K562 (cell line): Measurements from ENCODE around the gene PHTF1. TPM values are rescaled to one million over a fixed set of nuclear protein-coding genes. Genes with fewer than 3 reads are reported as not detected.

Experiments
- ATAC-seq: fragments of 200-7000 bp; cut with Tn5 transposase; 3 replicates; pipeline ENCODE4 v1.9.1; 2020; ENCODE audit warnings: moderate library complexity
- BruUV-seq: library from RNA; stranded (reverse); fragments of 400-500 nt; replicated peaks from 2 replicates; lab custom pipeline; 2021; lab: Mats Ljungman, UMichigan
- CTCF ChIA-PET: fragments of 300-600 bp; formaldehyde crosslinking; extraction: SDS; loops from one replicate; lab custom pipeline; 2021; ENCODE audit warnings: low intra/inter-chr PET ratio; lab: Yijun Ruan, JAX
- POLR2A ChIA-PET: fragments of 300-600, 350-650 bp; sonication (Branson Sonifier 250); formaldehyde crosslinking; extraction: SDS; loops from one replicate; lab custom pipeline; 2021; ENCODE audit warnings: antibody characterized with exemption, inconsistent platforms; lab: Yijun Ruan, JAX
- DNase-seq, 4 experiments: peaks; one replicate each; pipeline versions ENCODE4 v3.0.0 to v3.0.0-alpha.2; 2011 to 2018; ENCODE audit warnings: low spot score in 3 of 4, mixed read lengths in 3 of 4; ENCODE audit errors: extremely low read depth in 1 of 4
- FAIRE-seq: peaks from 2 replicates; lab custom pipeline; 2011; peaks lifted over from hg19 to GRCh38; lab: Jason Lieb, UNC
- H2AFZ ChIP-seq: 2 replicates; pipeline ENCODE4 v1.6.0; 2011; ENCODE audit warnings: low read depth, low read length, control low read depth, inconsistent platforms
- H3K27ac ChIP-seq: fragments of 200-600 bp; 3 replicates; pipeline ENCODE4 v1.8.0; 2011; ENCODE audit warnings: low read depth, mild to moderate bottlenecking, control low read depth, inconsistent platforms, low read length, moderate library complexity, mixed read lengths; ENCODE audit errors: extremely low read depth
- H3K27me3 ChIP-seq, 2 experiments: fragments of 300-600 bp in 1 of 2; 2 replicates in 1 of 2; 3 replicates in 1 of 2; pipeline versions ENCODE4 v1.6.0 to v1.8.0; 2011; ENCODE audit warnings: inconsistent platforms in 2 of 2, low read length in 2 of 2, mild to moderate bottlenecking in 1 of 2, mixed read lengths in 1 of 2, moderate library complexity in 1 of 2; ENCODE audit not compliant: control insufficient read depth in 2 of 2, insufficient read depth in 2 of 2
- H3K36me3 ChIP-seq: fragments of 300-600 bp; 3 replicates; pipeline ENCODE4 v1.8.0; 2011; ENCODE audit warnings: mild to moderate bottlenecking, low read length, inconsistent platforms; ENCODE audit not compliant: control insufficient read depth, insufficient read depth
- H3K4me1 ChIP-seq, 2 experiments: fragments of 200-600 bp in 1 of 2; replicated peaks in 1 of 2; 2 replicates in 1 of 2; 3 replicates in 1 of 2; pipeline versions ENCODE4 v1.5.1 to v1.8.0; 2011; ENCODE audit warnings: inconsistent platforms in 2 of 2, low read length in 2 of 2, mild to moderate bottlenecking in 1 of 2, mixed read lengths in 1 of 2, moderate library complexity in 1 of 2; ENCODE audit not compliant: control insufficient read depth in 2 of 2, insufficient read depth in 2 of 2
- H3K4me2 ChIP-seq: 2 replicates; pipeline ENCODE4 v1.6.1; 2011; ENCODE audit warnings: low read length, control low read depth, inconsistent platforms, mixed read lengths; ENCODE audit not compliant: insufficient read depth
- H3K4me3 ChIP-seq: fragments of 200-600 bp; sonication (generic), shearing (Covaris generic); 2 replicates; pipeline ENCODE4 v1.5.1; 2016; ENCODE audit warnings: control low read depth, inconsistent platforms
- H3K79me2 ChIP-seq: fragments of 200-600 bp; 3 replicates; pipeline ENCODE4 v1.8.0; 2011; ENCODE audit warnings: low read length, inconsistent platforms; ENCODE audit not compliant: control insufficient read depth, insufficient read depth
- H3K9ac ChIP-seq, 2 experiments: 2 replicates each; pipeline versions ENCODE4 v1.6.0 to v1.6.1; 2011; ENCODE audit warnings: low read depth in 2 of 2, low read length in 2 of 2, control low read depth in 1 of 2, inconsistent platforms in 1 of 2, mild to moderate bottlenecking in 1 of 2, mixed read lengths in 1 of 2; ENCODE audit not compliant: insufficient read depth in 1 of 2
- H3K9me1 ChIP-seq: one replicate; pipeline ENCODE4 v1.6.0; 2011; ENCODE audit warnings: inconsistent platforms, mild to moderate bottlenecking, low read length, moderate library complexity; ENCODE audit not compliant: control insufficient read depth, insufficient read depth
- H3K9me3 ChIP-seq: replicated peaks from 2 replicates; pipeline ENCODE4 v1.5.1; 2011; ENCODE audit warnings: low read depth, low read length, inconsistent platforms; ENCODE audit not compliant: control insufficient read depth, insufficient read depth
- H4K20me1 ChIP-seq: replicated peaks from 2 replicates; pipeline ENCODE4 v1.6.1; 2011; ENCODE audit warnings: low read length, inconsistent platforms, mixed read lengths; ENCODE audit not compliant: control insufficient read depth, insufficient read depth
- BMI1 ChIP-seq: fragments of 150-350 bp; IDR thresholded peaks from 2 replicates; pipeline ENCODE4 v1.6.1; 2014; ENCODE audit warnings: low read length
- EGR1 ChIP-seq: fragments of 450-650 bp; conservative IDR thresholded peaks from 2 replicates; pipeline ENCODE4 v1.6.1; 2017; ENCODE audit warnings: mild to moderate bottlenecking
- KAT8 ChIP-seq: fragments of 450-650 bp; IDR thresholded peaks from 2 replicates; pipeline ENCODE4 v1.6.1; 2016; ENCODE audit warnings: low read depth, mild to moderate bottlenecking
- OTX1 ChIP-seq: fragments of 450-650 bp; formaldehyde crosslinking; IDR thresholded peaks from 2 replicates; pipeline ENCODE4 v1.4.0; 2022; ENCODE audit warnings: mild to moderate bottlenecking
- RB1 ChIP-seq: fragments of 450-650 bp; IDR thresholded peaks from 2 replicates; pipeline ENCODE4 v1.6.1; 2017; ENCODE audit warnings: low read depth, mild to moderate bottlenecking
- RFX1 ChIP-seq: fragments of 450-650 bp; IDR thresholded peaks from 2 replicates; pipeline ENCODE4 v1.6.1; 2016; ENCODE audit warnings: mild to moderate bottlenecking, moderate library complexity
- RHOXF2B ChIP-seq: fragments of 250-450 bp; sonication (Bioruptor Pico); conservative IDR thresholded peaks from 2 replicates; pipeline ENCODE4 v1.5.1; 2021
- TAF9B ChIP-seq: fragments of 450-650 bp; IDR thresholded peaks from 2 replicates; pipeline ENCODE4 v1.6.1; 2018; ENCODE audit warnings: mild to moderate bottlenecking; ENCODE audit not compliant: partially characterized antibody
- ZKSCAN1 ChIP-seq: fragments of 150-350 bp; IDR thresholded peaks from 2 replicates; pipeline ENCODE4 v1.6.1; 2016; ENCODE audit warnings: low read depth, low read length
- ZNF12 ChIP-seq: sonication (generic); formaldehyde crosslinking; IDR thresholded peaks from 2 replicates; pipeline ENCODE4 v1.4.0; 2020; ENCODE audit warnings: mild to moderate bottlenecking, missing genetic modification reagents
- WGBS: fragments of 100-300 bp; shearing (Covaris generic); methylation state at CpG from one replicate; pipeline ENCODE4 v1.1.6; 2016; ENCODE audit warnings: low coverage, mixed read lengths; ENCODE audit not compliant: insufficient coverage; ENCODE audit errors: missing lambda C conversion rate; 5-methylcytosine and 5-hydroxymethylcytosine counted together
- in situ Hi-C: fragments of 300-500 bp; cut with MboI; formaldehyde crosslinking; loops from 4 replicates; pipeline ENCODE4 v1.15.0; 2018; ENCODE audit warnings: inconsistent platforms, mixed read lengths
- intact Hi-C: fragments of 100-400 bp; cut with micrococcal nuclease; formaldehyde crosslinking; loops from 2 replicates; pipeline ENCODE4 v1.14.2; 2022
- polyA plus RNA-seq, 8 experiments: library from polyadenylated mRNA; depleted of rRNA in 4 of 8; stranded (reverse) in 5 of 8; unstranded in 3 of 8; fragments of >200 nt; fragmentation: Nextera tagmentation in 2 of 8; fragmentation: Illumina TruSeq in 1 of 8; extraction: Ambion mirVana in 2 of 8; extraction: Trizol in 1 of 8; gene quantifications; 2 replicates each; pipeline versions ENCODE4 v1.2.1 to v1.2.3, GENCODE V29; 2011 to 2014; ENCODE audit warnings: inconsistent platforms in 1 of 8, missing spikeins in 1 of 8
- total RNA-seq, 7 experiments: library from RNA; depleted of rRNA in 6 of 7; stranded (reverse); fragments of >200 nt in 6 of 7; fragmentation: Illumina TruSeq in 2 of 7; extraction: Trizol in 2 of 7; gene quantifications; 2 replicates each; pipeline versions ENCODE4 v1.2.1 to v1.2.3, GENCODE V29; 2011 to 2021; ENCODE audit warnings: low replicate concordance in 1 of 7
- TF ChIP-seq, protein P1 (sequence below): fragments of 250-450 bp; sonication (Bioruptor Pico); IDR thresholded peaks from 2 replicates; pipeline ENCODE4 v1.6.1; 2021; ENCODE audit warnings: mild to moderate bottlenecking
- TF ChIP-seq, protein P2 (sequence below): sonication (generic); formaldehyde crosslinking; IDR thresholded peaks from 2 replicates; pipeline ENCODE4 v1.8.1; 2023; ENCODE audit warnings: missing genetic modification reagents, mild to moderate bottlenecking, borderline replicate concordance
- TF ChIP-seq, protein P3 (sequence below): fragments of 250-450 bp; sonication (Bioruptor Pico); IDR thresholded peaks from 2 replicates; pipeline ENCODE4 v1.4.0; 2020; ENCODE audit warnings: mild to moderate bottlenecking
- TF ChIP-seq, protein P4 (sequence below): fragments of 200-800 bp; sonication (Bioruptor generic); IDR thresholded peaks from 2 replicates; pipeline ENCODE4 v1.6.1; 2017; ENCODE audit warnings: missing genetic modification characterization, missing compliant biosample characterization

PHTF1 gene
- total and polyA plus RNA-seq, 9 of the 15 experiments (the other 6 are each of a cell fraction or from before 2014, with no cell fraction given), result 8.4 to 36.2 (median 23.0) TPM

GRCh38 chr1:113758631-113759332 lies 504 bp downstream of the PHTF1 start:
- Histone ChIP-seq H3K27ac (peak overlapping the region; percentile 96), H4K20me1 (no peaks in the 10 kb centered on the region), H3K9ac (peak overlapping the region; percentile 87 to 93), H3K9me1 (no peaks in the 10 kb centered on the region), H3K9me3 (no peaks in the 10 kb centered on the region), H3K4me1 (peaks cover 18 to 20% of the 10 kb centered on the region in 2 experiments), H3K79me2 (peaks cover 32% of the 10 kb centered on the region), H3K4me3 (peak overlapping the region; percentile 75), H3K27me3 (no peaks in the 10 kb centered on the region), H3K36me3 (peaks cover 25% of the 10 kb centered on the region; the same call in 2 of the 3 replicates), H2AFZ (peak overlapping the region; percentile 99), H3K4me2 (peak overlapping the region; percentile 97)
- intact Hi-C loops (loop anchor here (1.0 to 10.0 kb wide), 4 partner anchors 54 to 176 kb away; partner anchors contain the start of genes DCLRE1B and RSBN1), in situ Hi-C loops (no loop called here)
- ATAC-seq, result peak; percentile 84
- under 1% methylated on average over 38 of the region's 55 CpGs for WGBS
- no TSS peak for BruUV-seq
- FAIRE-seq, result no peak
- DNase-seq, result peak; percentile 84 to 87 (median 86)
- POLR2A ChIA-PET, result interaction anchor here (0.5 to 4.0 kb wide), 22 partner anchors 10 to 869 kb away, joined by 3 to 27 read pairs (median 4); partner anchors contain the start of genes HIPK1 and RSBN1
- CTCF ChIA-PET, result interaction anchor here (0.5 kb wide), 1 partner anchor 71 kb away, joined by 3 read pairs; no protein-coding TSS in a partner anchor
- no peak for TF ChIP-seq RHOXF2B (CRISPR knock-in tag)
- TF ChIP-seq ZNF12 (CRISPR knock-in tag), result peak; percentile 52; the same call in 1 of the 2 replicates
- peak; percentile 29; the same call in 1 of the 2 replicates for TF ChIP-seq BMI1
- TF ChIP-seq, protein P1, sequence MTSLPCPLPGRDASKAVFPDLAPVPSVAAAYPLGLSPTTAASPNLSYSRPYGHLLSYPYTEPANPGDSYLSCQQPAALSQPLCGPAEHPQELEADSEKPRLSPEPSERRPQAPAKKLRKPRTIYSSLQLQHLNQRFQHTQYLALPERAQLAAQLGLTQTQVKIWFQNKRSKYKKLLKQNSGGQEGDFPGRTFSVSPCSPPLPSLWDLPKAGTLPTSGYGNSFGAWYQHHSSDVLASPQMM (CRISPR knock-in tag), result no peak
- no peak for TF ChIP-seq TAF9B
- no peak for TF ChIP-seq ZKSCAN1
- TF ChIP-seq OTX1, result no peak
- TF ChIP-seq, protein P2, sequence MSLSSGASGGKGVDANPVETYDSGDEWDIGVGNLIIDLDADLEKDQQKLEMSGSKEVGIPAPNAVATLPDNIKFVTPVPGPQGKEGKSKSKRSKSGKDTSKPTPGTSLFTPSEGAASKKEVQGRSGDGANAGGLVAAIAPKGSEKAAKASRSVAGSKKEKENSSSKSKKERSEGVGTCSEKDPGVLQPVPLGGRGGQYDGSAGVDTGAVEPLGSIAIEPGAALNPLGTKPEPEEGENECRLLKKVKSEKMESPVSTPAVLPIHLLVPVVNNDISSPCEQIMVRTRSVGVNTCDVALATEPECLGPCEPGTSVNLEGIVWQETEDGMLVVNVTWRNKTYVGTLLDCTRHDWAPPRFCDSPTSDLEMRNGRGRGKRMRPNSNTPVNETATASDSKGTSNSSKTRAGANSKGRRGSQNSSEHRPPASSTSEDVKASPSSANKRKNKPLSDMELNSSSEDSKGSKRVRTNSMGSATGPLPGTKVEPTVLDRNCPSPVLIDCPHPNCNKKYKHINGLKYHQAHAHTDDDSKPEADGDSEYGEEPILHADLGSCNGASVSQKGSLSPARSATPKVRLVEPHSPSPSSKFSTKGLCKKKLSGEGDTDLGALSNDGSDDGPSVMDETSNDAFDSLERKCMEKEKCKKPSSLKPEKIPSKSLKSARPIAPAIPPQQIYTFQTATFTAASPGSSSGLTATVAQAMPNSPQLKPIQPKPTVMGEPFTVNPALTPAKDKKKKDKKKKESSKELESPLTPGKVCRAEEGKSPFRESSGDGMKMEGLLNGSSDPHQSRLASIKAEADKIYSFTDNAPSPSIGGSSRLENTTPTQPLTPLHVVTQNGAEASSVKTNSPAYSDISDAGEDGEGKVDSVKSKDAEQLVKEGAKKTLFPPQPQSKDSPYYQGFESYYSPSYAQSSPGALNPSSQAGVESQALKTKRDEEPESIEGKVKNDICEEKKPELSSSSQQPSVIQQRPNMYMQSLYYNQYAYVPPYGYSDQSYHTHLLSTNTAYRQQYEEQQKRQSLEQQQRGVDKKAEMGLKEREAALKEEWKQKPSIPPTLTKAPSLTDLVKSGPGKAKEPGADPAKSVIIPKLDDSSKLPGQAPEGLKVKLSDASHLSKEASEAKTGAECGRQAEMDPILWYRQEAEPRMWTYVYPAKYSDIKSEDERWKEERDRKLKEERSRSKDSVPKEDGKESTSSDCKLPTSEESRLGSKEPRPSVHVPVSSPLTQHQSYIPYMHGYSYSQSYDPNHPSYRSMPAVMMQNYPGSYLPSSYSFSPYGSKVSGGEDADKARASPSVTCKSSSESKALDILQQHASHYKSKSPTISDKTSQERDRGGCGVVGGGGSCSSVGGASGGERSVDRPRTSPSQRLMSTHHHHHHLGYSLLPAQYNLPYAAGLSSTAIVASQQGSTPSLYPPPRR, result no peak; the same call in 1 of the 2 replicates
- peak; percentile 97 for TF ChIP-seq RFX1
- TF ChIP-seq, protein P3, sequence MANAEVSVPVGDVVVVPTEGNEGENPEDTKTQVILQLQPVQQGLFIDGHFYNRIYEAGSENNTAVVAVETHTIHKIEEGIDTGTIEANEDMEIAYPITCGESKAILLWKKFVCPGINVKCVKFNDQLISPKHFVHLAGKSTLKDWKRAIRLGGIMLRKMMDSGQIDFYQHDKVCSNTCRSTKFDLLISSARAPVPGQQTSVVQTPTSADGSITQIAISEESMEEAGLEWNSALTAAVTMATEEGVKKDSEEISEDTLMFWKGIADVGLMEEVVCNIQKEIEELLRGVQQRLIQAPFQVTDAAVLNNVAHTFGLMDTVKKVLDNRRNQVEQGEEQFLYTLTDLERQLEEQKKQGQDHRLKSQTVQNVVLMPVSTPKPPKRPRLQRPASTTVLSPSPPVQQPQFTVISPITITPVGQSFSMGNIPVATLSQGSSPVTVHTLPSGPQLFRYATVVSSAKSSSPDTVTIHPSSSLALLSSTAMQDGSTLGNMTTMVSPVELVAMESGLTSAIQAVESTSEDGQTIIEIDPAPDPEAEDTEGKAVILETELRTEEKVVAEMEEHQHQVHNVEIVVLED, result no peak
- peak; percentile 77 for TF ChIP-seq RB1
- TF ChIP-seq EGR1, result peak; percentile 45
- TF ChIP-seq, protein P4, sequence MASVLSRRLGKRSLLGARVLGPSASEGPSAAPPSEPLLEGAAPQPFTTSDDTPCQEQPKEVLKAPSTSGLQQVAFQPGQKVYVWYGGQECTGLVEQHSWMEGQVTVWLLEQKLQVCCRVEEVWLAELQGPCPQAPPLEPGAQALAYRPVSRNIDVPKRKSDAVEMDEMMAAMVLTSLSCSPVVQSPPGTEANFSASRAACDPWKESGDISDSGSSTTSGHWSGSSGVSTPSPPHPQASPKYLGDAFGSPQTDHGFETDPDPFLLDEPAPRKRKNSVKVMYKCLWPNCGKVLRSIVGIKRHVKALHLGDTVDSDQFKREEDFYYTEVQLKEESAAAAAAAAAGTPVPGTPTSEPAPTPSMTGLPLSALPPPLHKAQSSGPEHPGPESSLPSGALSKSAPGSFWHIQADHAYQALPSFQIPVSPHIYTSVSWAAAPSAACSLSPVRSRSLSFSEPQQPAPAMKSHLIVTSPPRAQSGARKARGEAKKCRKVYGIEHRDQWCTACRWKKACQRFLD (CRISPR knock-in tag), result no peak; the same call in 1 of the 2 replicates
- TF ChIP-seq KAT8, result no peak
